K562 (cell line): ENCODE data around the gene RIMBP3C. TPM values are rescaled to one million over a fixed set of nuclear protein-coding genes. Genes with fewer than 3 reads are reported as not detected.

ENCODE experiments used
- ATAC-seq: fragments of 200-7000 bp; cut with Tn5 transposase; 3 replicates; pipeline ENCODE4 v1.9.1; 2020; ENCODE audit warnings: moderate library complexity
- BruUV-seq: library from RNA; stranded (reverse); fragments of 400-500 nt; replicated peaks from 2 replicates; lab custom pipeline; 2021; lab: Mats Ljungman, UMichigan
- CTCF ChIA-PET: fragments of 300-600 bp; formaldehyde crosslinking; extraction: SDS; loops from one replicate; lab custom pipeline; 2021; ENCODE audit warnings: low intra/inter-chr PET ratio; lab: Yijun Ruan, JAX
- POLR2A ChIA-PET: fragments of 300-600, 350-650 bp; sonication (Branson Sonifier 250); formaldehyde crosslinking; extraction: SDS; loops from one replicate; lab custom pipeline; 2021; ENCODE audit warnings: antibody characterized with exemption, inconsistent platforms; lab: Yijun Ruan, JAX
- DNase-seq, 4 experiments: peaks; one replicate each; pipeline versions ENCODE4 v3.0.0 to v3.0.0-alpha.2; 2011 to 2018; ENCODE audit warnings: low spot score in 3 of 4, mixed read lengths in 3 of 4; ENCODE audit errors: extremely low read depth in 1 of 4
- FAIRE-seq: peaks from 2 replicates; lab custom pipeline; 2011; peaks lifted over from hg19 to GRCh38; lab: Jason Lieb, UNC
- H2AFZ ChIP-seq: 2 replicates; pipeline ENCODE4 v1.6.0; 2011; ENCODE audit warnings: low read depth, low read length, control low read depth, inconsistent platforms
- H3K27ac ChIP-seq: fragments of 200-600 bp; 3 replicates; pipeline ENCODE4 v1.8.0; 2011; ENCODE audit warnings: low read depth, mild to moderate bottlenecking, control low read depth, inconsistent platforms, low read length, moderate library complexity, mixed read lengths; ENCODE audit errors: extremely low read depth
- H3K27me3 ChIP-seq, 2 experiments: fragments of 300-600 bp in 1 of 2; 2 replicates in 1 of 2; 3 replicates in 1 of 2; pipeline versions ENCODE4 v1.6.0 to v1.8.0; 2011; ENCODE audit warnings: inconsistent platforms in 2 of 2, low read length in 2 of 2, mild to moderate bottlenecking in 1 of 2, mixed read lengths in 1 of 2, moderate library complexity in 1 of 2; ENCODE audit not compliant: control insufficient read depth in 2 of 2, insufficient read depth in 2 of 2
- H3K36me3 ChIP-seq: fragments of 300-600 bp; 3 replicates; pipeline ENCODE4 v1.8.0; 2011; ENCODE audit warnings: mild to moderate bottlenecking, low read length, inconsistent platforms; ENCODE audit not compliant: control insufficient read depth, insufficient read depth
- H3K4me1 ChIP-seq, 2 experiments: fragments of 200-600 bp in 1 of 2; replicated peaks in 1 of 2; 2 replicates in 1 of 2; 3 replicates in 1 of 2; pipeline versions ENCODE4 v1.5.1 to v1.8.0; 2011; ENCODE audit warnings: inconsistent platforms in 2 of 2, low read length in 2 of 2, mild to moderate bottlenecking in 1 of 2, mixed read lengths in 1 of 2, moderate library complexity in 1 of 2; ENCODE audit not compliant: control insufficient read depth in 2 of 2, insufficient read depth in 2 of 2
- H3K4me2 ChIP-seq: 2 replicates; pipeline ENCODE4 v1.6.1; 2011; ENCODE audit warnings: low read length, control low read depth, inconsistent platforms, mixed read lengths; ENCODE audit not compliant: insufficient read depth
- H3K4me3 ChIP-seq: fragments of 200-600 bp; sonication (generic), shearing (Covaris generic); 2 replicates; pipeline ENCODE4 v1.5.1; 2016; ENCODE audit warnings: control low read depth, inconsistent platforms
- H3K79me2 ChIP-seq: fragments of 200-600 bp; 3 replicates; pipeline ENCODE4 v1.8.0; 2011; ENCODE audit warnings: low read length, inconsistent platforms; ENCODE audit not compliant: control insufficient read depth, insufficient read depth
- H3K9ac ChIP-seq, 2 experiments: 2 replicates each; pipeline versions ENCODE4 v1.6.0 to v1.6.1; 2011; ENCODE audit warnings: low read depth in 2 of 2, low read length in 2 of 2, control low read depth in 1 of 2, inconsistent platforms in 1 of 2, mild to moderate bottlenecking in 1 of 2, mixed read lengths in 1 of 2; ENCODE audit not compliant: insufficient read depth in 1 of 2
- H3K9me1 ChIP-seq: one replicate; pipeline ENCODE4 v1.6.0; 2011; ENCODE audit warnings: inconsistent platforms, mild to moderate bottlenecking, low read length, moderate library complexity; ENCODE audit not compliant: control insufficient read depth, insufficient read depth
- H3K9me3 ChIP-seq: replicated peaks from 2 replicates; pipeline ENCODE4 v1.5.1; 2011; ENCODE audit warnings: low read depth, low read length, inconsistent platforms; ENCODE audit not compliant: control insufficient read depth, insufficient read depth
- H4K20me1 ChIP-seq: replicated peaks from 2 replicates; pipeline ENCODE4 v1.6.1; 2011; ENCODE audit warnings: low read length, inconsistent platforms, mixed read lengths; ENCODE audit not compliant: control insufficient read depth, insufficient read depth
- ELF1 ChIP-seq: fragments of 200-800 bp; sonication (Bioruptor generic); IDR thresholded peaks from 2 replicates; pipeline ENCODE4 v1.6.1; 2016; ENCODE audit warnings: missing genetic modification characterization, missing compliant biosample characterization
- ETV6 ChIP-seq, 3 experiments: fragments of 150-350 bp in 1 of 3; sonication (generic) in 1 of 3; formaldehyde crosslinking in 1 of 3; IDR thresholded peaks; 2 replicates each; pipeline versions ENCODE4 v1.6.1 to v1.8.0; 2014 to 2022; ENCODE audit warnings: borderline replicate concordance in 2 of 3, low read depth in 2 of 3, antibody characterized with exemption in 1 of 3, low read length in 1 of 3, mild to moderate bottlenecking in 1 of 3, missing genetic modification reagents in 1 of 3
- FOXK1 ChIP-seq: sonication (generic); formaldehyde crosslinking; IDR thresholded peaks from 2 replicates; pipeline ENCODE4 v1.8.0; 2022; ENCODE audit warnings: missing genetic modification reagents, mild to moderate bottlenecking, borderline replicate concordance
- RFX7 ChIP-seq: fragments of 250-450 bp; sonication (Bioruptor Pico); IDR thresholded peaks from 2 replicates; pipeline ENCODE4 v1.5.1; 2021; ENCODE audit warnings: mild to moderate bottlenecking
- ZBTB33 ChIP-seq: sonication (generic); formaldehyde crosslinking; IDR thresholded peaks from 2 replicates; pipeline ENCODE4 v1.8.1; 2023; ENCODE audit warnings: mild to moderate bottlenecking, missing genetic modification reagents
- ZNF384 ChIP-seq: IDR thresholded peaks from 2 replicates; pipeline ENCODE4 v1.6.1; 2012; ENCODE audit warnings: low read depth, low read length, improper control_type of control experiment
- ZNF77 ChIP-seq: fragments of 250-450 bp; sonication (Bioruptor Pico); IDR thresholded peaks from 2 replicates; pipeline ENCODE4 v1.5.0; 2020
- WGBS: fragments of 100-300 bp; shearing (Covaris generic); methylation state at CpG from one replicate; pipeline ENCODE4 v1.1.6; 2016; ENCODE audit warnings: low coverage, mixed read lengths; ENCODE audit not compliant: insufficient coverage; ENCODE audit errors: missing lambda C conversion rate; 5-methylcytosine and 5-hydroxymethylcytosine counted together
- in situ Hi-C: fragments of 300-500 bp; cut with MboI; formaldehyde crosslinking; loops from 4 replicates; pipeline ENCODE4 v1.15.0; 2018; ENCODE audit warnings: inconsistent platforms, mixed read lengths
- intact Hi-C: fragments of 100-400 bp; cut with micrococcal nuclease; formaldehyde crosslinking; loops from 2 replicates; pipeline ENCODE4 v1.14.2; 2022
- polyA plus RNA-seq, 8 experiments: library from polyadenylated mRNA; depleted of rRNA in 4 of 8; stranded (reverse) in 5 of 8; unstranded in 3 of 8; fragments of >200 nt; fragmentation: Nextera tagmentation in 2 of 8; fragmentation: Illumina TruSeq in 1 of 8; extraction: Ambion mirVana in 2 of 8; extraction: Trizol in 1 of 8; gene quantifications; 2 replicates each; pipeline versions ENCODE4 v1.2.1 to v1.2.3, GENCODE V29; 2011 to 2014; ENCODE audit warnings: inconsistent platforms in 1 of 8, missing spikeins in 1 of 8
- total RNA-seq, 7 experiments: library from RNA; depleted of rRNA in 6 of 7; stranded (reverse); fragments of >200 nt in 6 of 7; fragmentation: Illumina TruSeq in 2 of 7; extraction: Trizol in 2 of 7; gene quantifications; 2 replicates each; pipeline versions ENCODE4 v1.2.1 to v1.2.3, GENCODE V29; 2011 to 2021; ENCODE audit warnings: low replicate concordance in 1 of 7

Gene RIMBP3C
- total and polyA plus RNA-seq, 9 of the 15 experiments (the other 6 are each of a cell fraction or from before 2014, with no cell fraction given), result 0.09 to 0.98 (median 0.17) TPM; not detected in 2

- Histone ChIP-seq H3K9me3 (no peaks in the 10 kb centered on the region), H2AFZ (no peak overlapping the region), H3K9me1 (peaks cover 12% of the 10 kb centered on the region), H3K4me2 (no peak overlapping the region), H3K27me3 (peaks cover 0 to 2% of the 10 kb centered on the region in 2 experiments; a peak in 1 of 5 replicates), H3K27ac (no peak overlapping the region), H3K36me3 (peaks cover 74% of the 10 kb centered on the region), H3K4me3 (no peak overlapping the region), H3K9ac (no peak overlapping the region), H4K20me1 (peaks cover 45% of the 10 kb centered on the region), H3K4me1 (peaks cover 0 to 5% of the 10 kb centered on the region in 2 experiments; a peak in 3 of 5 replicates), H3K79me2 (peaks cover 95% of the 10 kb centered on the region)
- ATAC-seq (no peak), DNase-seq (no peak), FAIRE-seq (no peak)
- CTCF ChIA-PET, result no interaction called here
- no TSS peak for BruUV-seq
- TF ChIP-seq ETV6 (IDR thresholded peaks at IDR 0.05; ENCODE audit: borderline replicate concordance in 1 of 2, low read depth in 2 of 2, low read length in 1 of 2), result no peak
- 0 out of 2 replicates have a peak, but pooled peaks have one; percentile 56 for TF ChIP-seq ETV6 (CRISPR knock-in tag; IDR thresholded peaks at IDR 0.05; ENCODE audit: borderline replicate concordance)
- TF ChIP-seq ZNF384, result 0 out of 2 replicates have a peak, but pooled peaks have one; percentile 11
- TF ChIP-seq ZBTB33 (CRISPR knock-in tag), result 0 out of 2 replicates have a peak, but pooled peaks have one; percentile 38
- TF ChIP-seq ELF1 (tag), result peak; percentile 51; the same call in 1 of the 2 replicates
- TF ChIP-seq RFX7, result 0 out of 2 replicates have a peak, but pooled peaks have one; percentile 53
- no peak for TF ChIP-seq ZNF77
- TF ChIP-seq FOXK1 (CRISPR knock-in tag), result no peak
- WGBS, result 70% methylated on average over 3 of the region's 3 CpGs
- intact Hi-C loops, result no loop called here
- in situ Hi-C loops, result no loop called here
- POLR2A ChIA-PET, result interaction anchor here (0.6 to 76.8 kb wide), 4 partner anchors 11 to 146 kb away, joined by 3 to 4622 read pairs (median 2313); partner anchors contain the start of genes CCDC116, SDF2L1 and YDJC
These were observed 47.0 kb upstream of the RIMBP3C start for GRCh38 chr22:21598302-21598701.
